Rectal smooth muscle tissue (tissue), 1 donor: ENCODE results near the gene CD55.

Source experiments
- H3K27ac ChIP-seq: one replicate; pipeline ENCODE4 v1.7.0; 2013; ENCODE audit warnings: low read depth, low read length, inconsistent platforms
- H3K27me3 ChIP-seq: one replicate; pipeline ENCODE4 v1.7.0; 2013; ENCODE audit warnings: low read length; ENCODE audit not compliant: control insufficient read depth, insufficient read depth
- H3K36me3 ChIP-seq: one replicate; pipeline ENCODE4 v1.7.0; 2013; ENCODE audit warnings: low read length; ENCODE audit not compliant: control insufficient read depth, insufficient read depth
- H3K4me1 ChIP-seq: one replicate; pipeline ENCODE4 v1.7.0; 2013; ENCODE audit warnings: low read length; ENCODE audit not compliant: control insufficient read depth, insufficient read depth
- H3K4me3 ChIP-seq: one replicate; pipeline ENCODE4 v1.7.0; 2013; ENCODE audit warnings: low read length
- H3K9ac ChIP-seq: one replicate; pipeline ENCODE4 v1.7.0; 2013; ENCODE audit warnings: low read length

CD55 gene

DNA sequence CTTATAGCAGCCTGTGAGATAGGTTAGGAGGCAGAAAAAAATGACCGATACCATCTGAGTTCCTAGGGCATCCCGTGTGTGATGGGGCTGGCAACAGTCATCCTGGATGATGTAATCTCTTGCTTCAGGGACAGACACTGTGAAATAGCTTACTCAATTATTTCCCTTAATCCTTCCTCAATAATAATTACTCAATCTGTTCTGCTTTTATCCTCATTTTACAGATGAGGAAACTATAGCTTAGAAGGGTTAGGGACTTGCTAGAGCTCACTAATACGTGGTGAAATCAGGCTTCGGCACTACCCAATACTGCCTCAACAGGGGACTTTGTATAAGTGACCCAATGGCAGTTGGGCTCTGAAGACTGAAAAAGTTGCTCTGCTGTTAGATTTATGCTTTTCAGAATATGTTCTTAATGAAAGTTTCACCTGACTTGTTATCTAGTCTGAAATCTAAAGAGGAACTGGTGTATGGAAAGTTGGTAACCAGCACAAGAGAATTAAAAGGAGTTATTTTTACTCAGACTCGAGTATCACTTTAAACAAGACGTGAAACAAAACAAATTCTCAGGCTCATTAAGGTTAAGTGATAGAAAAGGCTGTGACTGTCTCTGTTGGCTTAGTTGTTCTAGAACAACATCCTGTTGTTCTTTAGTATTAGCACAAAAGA lies 14.4 kb downstream of the CD55 start:
- Histone ChIP-seq H3K4me1 (no peaks in the 10 kb centered on the region), H3K36me3 (peaks cover 12% of the 10 kb centered on the region), H3K9ac (no peak overlapping the region), H3K27me3 (no peaks in the 10 kb centered on the region), H3K4me3 (no peak overlapping the region), H3K27ac (no peak overlapping the region)

DNA sequence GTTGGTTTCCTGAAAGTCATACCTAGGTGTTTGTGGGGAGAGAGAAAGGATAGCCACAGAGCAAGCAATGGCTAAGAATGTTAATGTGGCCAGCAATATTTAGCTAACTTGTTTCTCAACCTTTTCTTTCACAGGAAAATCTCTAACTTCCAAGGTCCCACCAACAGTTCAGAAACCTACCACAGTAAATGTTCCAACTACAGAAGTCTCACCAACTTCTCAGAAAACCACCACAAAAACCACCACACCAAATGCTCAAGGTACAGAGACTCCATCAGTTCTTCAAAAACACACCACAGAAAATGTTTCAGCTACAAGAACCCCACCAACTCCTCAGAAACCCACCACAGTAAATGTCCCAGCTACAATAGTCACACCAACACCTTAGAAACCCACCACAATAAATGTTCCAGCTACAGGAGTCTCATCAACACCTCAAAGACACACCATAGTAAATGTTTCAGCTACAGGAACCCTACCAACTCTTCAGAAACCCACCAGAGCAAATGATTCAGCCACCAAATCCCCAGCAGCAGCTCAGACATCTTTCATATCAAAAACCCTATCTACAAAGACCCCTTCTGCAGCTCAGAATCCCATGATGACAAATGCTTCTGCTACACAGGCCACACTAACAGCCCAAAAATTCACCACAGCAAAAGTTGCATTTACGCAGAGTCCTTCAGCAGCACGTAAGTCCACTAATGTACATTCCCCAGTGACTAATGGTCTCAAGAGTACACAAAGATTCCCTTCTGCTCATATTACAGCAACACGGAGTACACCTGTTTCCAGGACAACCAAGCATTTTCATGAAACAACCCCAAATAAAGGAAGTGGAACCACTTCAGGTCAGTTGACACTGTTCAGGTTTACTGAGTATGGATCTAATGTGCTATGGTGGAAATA lies 15.3 kb downstream of the CD55 start:
- Histone ChIP-seq H3K27ac (no peak overlapping the region), H3K9ac (no peak overlapping the region), H3K36me3 (peaks cover 12% of the 10 kb centered on the region), H3K27me3 (no peaks in the 10 kb centered on the region), H3K4me1 (no peaks in the 10 kb centered on the region), H3K4me3 (no peak overlapping the region)

DNA sequence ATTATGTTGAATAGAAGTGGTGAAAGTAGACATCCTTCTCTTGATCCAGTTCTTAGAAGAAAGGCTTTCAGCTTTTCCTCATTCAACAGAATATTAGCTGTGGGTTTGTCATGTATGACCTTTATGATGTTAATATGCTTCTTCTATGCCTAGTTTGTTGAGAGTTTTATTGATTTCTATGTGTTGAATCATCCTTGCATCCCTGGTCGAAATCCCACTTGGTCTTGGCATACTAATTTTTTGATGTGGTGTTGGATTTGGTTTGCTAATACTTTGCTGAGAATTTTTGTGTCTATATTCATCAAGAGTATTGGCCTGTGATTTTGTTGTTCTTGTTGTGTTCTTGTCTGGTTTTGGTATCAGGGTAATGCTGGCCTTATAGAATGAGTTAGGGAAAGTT lies 20.9 kb downstream of the CD55 start:
- Histone ChIP-seq H3K4me3 (no peak overlapping the region), H3K27me3 (no peaks in the 10 kb centered on the region), H3K4me1 (peaks cover 2% of the 10 kb centered on the region), H3K27ac (no peak overlapping the region), H3K9ac (no peak overlapping the region), H3K36me3 (peaks cover 7% of the 10 kb centered on the region)

DNA sequence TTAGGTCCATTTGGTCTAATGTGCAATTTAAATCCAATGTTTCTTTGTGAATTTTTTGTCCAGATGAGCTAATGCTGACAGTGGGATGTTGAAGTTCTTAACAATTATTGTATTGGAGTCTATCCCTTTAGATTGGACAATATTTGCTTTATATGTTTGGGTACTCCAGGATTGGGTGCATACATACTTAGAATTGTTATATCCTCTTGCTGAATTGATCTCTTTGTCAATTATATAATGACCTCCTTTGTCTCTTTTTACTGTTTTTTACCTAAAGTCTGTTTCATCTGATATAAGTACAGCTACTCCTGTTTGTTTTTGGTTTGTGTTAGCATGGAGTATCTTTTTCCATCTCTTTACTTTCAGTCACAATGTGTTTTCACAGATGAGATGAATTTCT lies 22.2 kb downstream of the CD55 start:
- Histone ChIP-seq H3K27ac (no peak overlapping the region), H3K27me3 (no peaks in the 10 kb centered on the region), H3K4me3 (no peak overlapping the region), H3K36me3 (peaks cover 7% of the 10 kb centered on the region), H3K4me1 (peaks cover 2% of the 10 kb centered on the region), H3K9ac (no peak overlapping the region)

DNA sequence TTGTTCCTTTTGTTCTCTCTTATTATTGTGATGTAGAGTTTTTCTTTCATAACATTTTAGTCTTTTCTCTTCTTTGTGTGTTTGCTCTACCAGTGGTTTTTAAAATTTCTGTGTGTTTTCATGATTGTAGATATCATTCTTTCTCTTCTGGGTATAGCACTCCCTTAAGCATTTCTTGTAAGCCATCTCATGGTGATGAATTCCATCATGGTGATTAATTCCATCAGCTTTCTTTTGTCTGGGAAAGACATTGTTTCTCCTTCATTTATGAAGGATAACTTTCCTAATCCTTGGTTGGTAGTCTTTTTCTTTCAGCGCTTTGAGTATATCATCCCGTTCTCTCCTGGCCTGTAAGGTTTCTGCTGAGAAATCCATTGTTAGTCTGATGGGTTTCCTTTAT lies 22.7 kb downstream of the CD55 start:
- no peak overlapping the region for H3K9ac ChIP-seq
- H3K4me1 ChIP-seq: peaks cover 2% of the 10 kb centered on the region
- H3K27me3 ChIP-seq: no peaks in the 10 kb centered on the region
- H3K36me3 ChIP-seq: peaks cover 7% of the 10 kb centered on the region
- H3K4me3 ChIP-seq: no peak overlapping the region
- no peak overlapping the region for H3K27ac ChIP-seq

DNA sequence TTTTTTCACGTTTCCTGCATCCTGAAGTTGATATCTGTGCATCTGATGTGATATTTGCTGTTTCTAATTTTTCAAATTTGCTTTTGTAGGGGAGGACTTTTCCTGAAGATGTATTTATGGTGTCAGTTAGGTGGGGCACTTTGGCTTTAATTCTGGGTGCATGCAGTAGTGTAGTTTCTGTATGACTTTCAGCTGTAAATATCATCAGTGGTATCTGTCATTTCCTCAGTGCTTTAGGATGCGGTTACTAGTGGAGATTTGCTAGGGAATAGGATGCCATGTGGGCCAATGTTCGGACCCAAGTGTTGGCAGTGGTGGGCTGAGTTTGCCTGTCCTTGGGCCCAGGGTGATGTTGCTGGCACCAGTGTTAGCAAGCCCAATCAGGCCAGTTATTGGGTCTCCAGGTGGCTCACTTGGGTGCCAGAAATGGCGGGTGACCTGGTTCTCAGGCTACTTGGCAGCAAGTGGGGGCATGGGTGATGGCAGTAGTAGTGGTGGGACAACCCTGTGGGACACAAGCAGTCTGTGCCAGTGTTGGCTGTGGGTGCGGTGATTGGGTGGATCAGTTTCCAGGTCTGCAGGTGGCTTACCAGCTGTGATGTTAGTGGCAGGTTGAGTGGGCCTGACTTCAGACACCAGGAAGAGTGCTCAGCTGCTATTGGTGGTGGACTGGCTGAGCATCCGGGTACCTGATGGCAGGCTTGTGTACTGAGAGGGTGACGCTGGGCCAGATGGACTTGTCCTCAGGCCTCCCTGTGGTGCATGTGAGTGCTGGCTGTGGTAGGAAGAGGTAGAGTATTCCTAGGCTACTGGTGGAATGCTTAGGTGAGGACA lies 24.4 kb downstream of the CD55 start:
- Histone ChIP-seq H3K36me3 (peaks cover 7% of the 10 kb centered on the region), H3K9ac (no peak overlapping the region), H3K4me1 (peaks cover 2% of the 10 kb centered on the region), H3K27me3 (no peaks in the 10 kb centered on the region), H3K27ac (no peak overlapping the region), H3K4me3 (no peak overlapping the region)

DNA sequence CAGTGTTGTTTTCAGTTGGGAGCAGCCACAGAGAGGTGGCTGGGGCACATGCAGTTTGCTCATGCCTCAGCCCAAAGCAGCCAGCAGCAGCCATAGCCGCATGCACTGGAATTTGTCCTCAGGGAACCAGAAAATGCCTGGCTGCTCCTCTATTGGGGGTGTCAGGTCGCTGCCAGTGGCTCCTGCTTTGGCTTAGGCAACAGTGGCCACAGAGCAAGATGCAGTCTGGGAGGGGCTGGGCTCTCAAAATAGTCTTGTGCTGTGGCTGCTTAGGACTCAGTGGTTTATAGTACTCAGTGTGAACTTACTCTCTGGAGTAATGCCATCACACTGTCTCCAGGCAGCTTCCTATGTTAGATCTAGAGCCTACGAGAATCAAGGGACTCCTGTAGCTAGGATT lies 25.0 kb downstream of the CD55 start:
- no peak overlapping the region for H3K4me3 ChIP-seq
- no peak overlapping the region for H3K27ac ChIP-seq
- peaks cover 7% of the 10 kb centered on the region for H3K36me3 ChIP-seq
- H3K4me1 ChIP-seq: peaks cover 2% of the 10 kb centered on the region
- H3K27me3 ChIP-seq: no peaks in the 10 kb centered on the region
- H3K9ac ChIP-seq: no peak overlapping the region

DNA sequence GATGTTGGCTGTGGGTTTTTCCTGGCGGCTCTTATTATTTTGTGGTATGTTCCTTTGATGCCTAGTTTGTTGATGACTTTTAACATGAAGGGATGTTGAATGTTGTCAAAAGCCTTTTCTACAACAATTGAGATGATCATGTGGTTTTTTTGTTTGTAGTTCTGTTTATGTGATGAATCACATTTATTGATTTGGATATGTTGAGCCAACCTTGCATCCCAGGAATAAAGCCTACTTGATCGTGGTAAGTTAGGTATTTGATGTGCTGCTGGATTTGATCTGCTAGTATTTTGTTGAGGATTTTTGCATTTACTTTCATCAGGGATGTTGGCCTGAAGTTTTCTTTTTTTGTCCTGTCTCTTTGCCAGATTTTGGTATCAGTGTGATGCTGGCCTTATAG lies 28.5 kb downstream of the CD55 start:
- Histone ChIP-seq H3K4me1 (peaks cover 2% of the 10 kb centered on the region), H3K4me3 (no peak overlapping the region), H3K36me3 (peaks cover 7% of the 10 kb centered on the region), H3K9ac (no peak overlapping the region), H3K27ac (no peak overlapping the region), H3K27me3 (no peaks in the 10 kb centered on the region)

DNA sequence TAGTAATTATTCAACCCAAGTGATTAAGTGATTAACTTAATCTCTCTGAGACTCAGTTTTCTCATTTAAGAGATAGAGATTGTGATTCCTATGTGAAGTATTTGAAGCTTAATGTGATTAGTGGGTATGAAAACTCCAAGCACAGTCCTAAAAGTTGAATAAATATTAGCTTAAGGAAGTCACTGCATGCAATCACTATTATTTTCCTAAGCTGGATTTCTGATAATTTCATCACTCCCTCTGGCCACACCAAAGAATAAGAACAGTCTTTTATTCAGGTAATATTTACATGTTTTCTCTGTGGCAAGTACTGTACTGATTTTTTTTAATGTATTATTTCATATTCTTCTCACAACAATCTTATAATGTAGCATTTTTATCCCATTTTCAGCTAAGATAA lies 31.1 kb downstream of the CD55 start:
- H3K4me3 ChIP-seq: no peak overlapping the region
- H3K36me3 ChIP-seq: no peaks in the 10 kb centered on the region
- no peaks in the 10 kb centered on the region for H3K27me3 ChIP-seq
- no peaks in the 10 kb centered on the region for H3K4me1 ChIP-seq
- H3K27ac ChIP-seq: no peak overlapping the region
- no peak overlapping the region for H3K9ac ChIP-seq

DNA sequence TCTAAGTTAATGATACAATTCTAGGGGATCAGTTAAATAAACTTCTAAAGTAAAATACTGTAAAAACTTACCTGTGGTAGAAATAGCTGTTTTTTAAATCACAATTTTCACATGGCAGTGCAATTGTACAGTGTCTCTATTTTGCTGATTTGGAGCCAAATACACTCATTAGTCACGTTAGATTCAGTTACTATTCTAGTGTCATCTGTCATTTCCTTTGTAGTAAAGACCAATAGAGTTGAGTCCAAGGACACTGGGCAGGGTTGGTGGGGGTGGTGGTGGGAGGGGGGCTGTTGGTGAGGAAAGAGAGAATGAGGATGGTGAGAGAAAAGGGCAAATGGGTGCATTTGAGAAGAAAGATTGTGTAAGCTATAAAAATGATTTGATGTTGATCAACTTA lies 33.6 kb downstream of the CD55 start:
- H3K27me3 ChIP-seq: no peaks in the 10 kb centered on the region
- H3K4me1 ChIP-seq: no peaks in the 10 kb centered on the region
- no peak overlapping the region for H3K27ac ChIP-seq
- H3K4me3 ChIP-seq: no peak overlapping the region
- no peaks in the 10 kb centered on the region for H3K36me3 ChIP-seq
- no peak overlapping the region for H3K9ac ChIP-seq

DNA sequence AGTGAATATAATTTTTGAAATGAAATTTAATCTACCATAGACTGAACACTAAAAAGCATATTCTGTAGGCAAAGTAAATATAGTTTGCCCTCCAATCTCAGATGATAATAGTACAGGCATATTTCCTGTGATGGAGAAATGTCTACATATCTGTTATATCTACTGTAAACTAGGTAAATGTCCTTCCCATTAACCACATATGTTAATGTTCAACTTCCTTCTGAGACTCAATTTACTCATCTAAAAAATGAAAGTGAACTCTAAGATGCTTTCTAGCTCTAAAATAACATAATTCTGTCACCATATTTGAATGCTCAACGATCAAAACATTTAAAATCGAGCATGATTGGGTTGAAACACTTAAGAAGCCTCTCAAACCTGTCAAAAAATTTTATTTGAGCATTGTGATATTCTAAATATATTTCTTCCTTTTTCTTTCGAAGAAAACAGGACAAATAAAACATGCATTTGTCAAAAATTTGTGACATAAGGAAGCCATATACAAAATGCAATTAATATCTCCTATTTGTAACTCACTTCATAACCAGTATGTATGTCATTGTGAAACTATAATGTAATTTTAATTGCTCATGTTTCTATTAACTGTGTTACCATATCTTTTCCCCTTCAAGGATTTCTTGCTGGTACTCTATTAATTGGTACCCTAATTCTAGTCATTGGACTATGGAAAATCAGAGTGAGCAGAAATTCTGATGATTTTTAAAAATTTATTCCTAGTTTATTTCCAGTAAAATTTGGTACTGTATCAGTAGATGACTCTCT lies 34.2 kb downstream of the CD55 start:
- H3K9ac ChIP-seq: no peak overlapping the region
- H3K4me1 ChIP-seq: no peaks in the 10 kb centered on the region
- no peak overlapping the region for H3K27ac ChIP-seq
- no peak overlapping the region for H3K4me3 ChIP-seq
- H3K36me3 ChIP-seq: no peaks in the 10 kb centered on the region
- no peaks in the 10 kb centered on the region for H3K27me3 ChIP-seq

DNA sequence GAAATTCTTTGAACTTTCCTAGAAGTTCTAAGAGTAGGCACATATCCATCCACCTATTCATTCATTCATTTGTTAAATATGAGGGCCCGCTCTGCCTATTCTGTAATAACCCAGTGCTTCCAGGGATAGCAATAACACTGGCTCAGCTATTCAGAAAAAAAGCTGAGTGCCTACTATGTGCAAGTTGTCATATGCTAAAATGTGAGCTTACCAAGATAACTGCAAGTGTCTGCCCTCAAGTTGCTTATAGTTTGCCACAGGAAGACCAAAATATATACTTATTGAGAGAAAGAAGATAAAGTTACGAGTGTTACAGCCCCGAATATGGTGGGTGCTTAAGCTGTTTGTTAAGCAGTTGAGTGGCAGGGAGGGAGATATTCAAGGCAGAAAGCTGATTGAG lies 39.6 kb downstream of the CD55 start:
- Histone ChIP-seq H3K27me3 (no peaks in the 10 kb centered on the region), H3K27ac (no peak overlapping the region), H3K9ac (no peak overlapping the region), H3K36me3 (no peaks in the 10 kb centered on the region), H3K4me3 (no peak overlapping the region), H3K4me1 (no peaks in the 10 kb centered on the region)
